Erythroblast (primary cell): ENCODE measurements around the gene LRP1-AS.

ENCODE experiments used
- GATA1 ChIP-seq: IDR thresholded peaks from 2 replicates; pipeline ENCODE4 v1.6.1; 2011; ENCODE audit warnings: low read depth, mild to moderate bottlenecking, control low read depth, low read length, moderate library complexity
- POLR2A ChIP-seq: IDR thresholded peaks from 2 replicates; pipeline ENCODE4 v1.6.1; 2011; ENCODE audit warnings: mild to moderate bottlenecking, low read length

- no peak for TF ChIP-seq POLR2A
- no peak for TF ChIP-seq GATA1
Measured at GRCh38 chr12:57153415-57153997, 6.1 kb upstream of the LRP1-AS start.
